A549 (cell line): ENCODE results near the gene NTN1. TPM values are rescaled to one million over a fixed set of nuclear protein-coding genes. Genes with fewer than 3 reads are reported as not detected.

Source experiments
- ATAC-seq, 2 experiments: fragments of 200-7000 bp in 1 of 2; fragments of >200 bp in 1 of 2; cut with Nextera tagmentation in 1 of 2; cut with Tn5 transposase in 1 of 2; 3 replicates each; pipeline versions ENCODE4 v1.8.0 to v1.9.1; 2018 to 2020; ENCODE audit warnings: mild to moderate bottlenecking in 1 of 2, moderate library complexity in 1 of 2
- CTCF ChIA-PET: fragments of 300-600 bp; sonication (Branson Sonifier 250); formaldehyde crosslinking; extraction: SDS; loops from one replicate; lab custom pipeline; 2021; ENCODE audit warnings: antibody characterized with exemption, inconsistent platforms; lab: Yijun Ruan, JAX
- POLR2A ChIA-PET: fragments of 350-600 bp; formaldehyde crosslinking; extraction: SDS; loops from one replicate; lab custom pipeline; 2021; ENCODE audit warnings: antibody characterized with exemption, inconsistent platforms; lab: Yijun Ruan, JAX
- DNase-seq, 2 experiments: peaks; one replicate each; pipeline versions ENCODE4 v3.0.0 to v3.0.0-alpha.2; 2011 to 2016; ENCODE audit warnings: low read depth in 1 of 2, low spot score in 1 of 2
- FAIRE-seq: peaks from 2 replicates; lab custom pipeline; 2011; peaks lifted over from hg19 to GRCh38; lab: Jason Lieb, UNC
- H3K27ac ChIP-seq, 2 experiments: fragments of >200 bp; sonication (Bioruptor Twin); formaldehyde crosslinking; 3 replicates each; pipeline ENCODE4 v1.5.1; 2016 to 2017
- H3K4me1 ChIP-seq: fragments of >200 bp; sonication (Bioruptor Twin); formaldehyde crosslinking; 3 replicates; pipeline ENCODE4 v1.6.1; 2016
- H3K4me2 ChIP-seq: fragments of >200 bp; sonication (Bioruptor Twin); formaldehyde crosslinking; 3 replicates; pipeline ENCODE4 v1.6.1; 2016
- H3K4me3 ChIP-seq: fragments of >200 bp; sonication (Bioruptor Twin); formaldehyde crosslinking; 3 replicates; pipeline ENCODE4 v1.5.1; 2016
- H3K9me3 ChIP-seq: fragments of >200 bp; sonication (Bioruptor Twin); formaldehyde crosslinking; 3 replicates; pipeline ENCODE4 v1.6.1; 2016
- ATOH8 ChIP-seq: fragments of 250-450 bp; sonication (Bioruptor Pico); IDR thresholded peaks from 2 replicates; pipeline ENCODE4 v1.5.0; 2020; ENCODE audit warnings: low read depth, mild to moderate bottlenecking, moderate library complexity
- CBX8 ChIP-seq: fragments of 200-600 bp; sonication (generic); IDR thresholded peaks from 2 replicates; pipeline ENCODE4 v1.6.1; 2016
- CEBPB ChIP-seq, 2 experiments: fragments of >200 bp in 1 of 2; sonication (Bioruptor Twin) in 1 of 2; formaldehyde crosslinking in 1 of 2; IDR thresholded peaks; 2 replicates each; pipeline ENCODE4 v1.6.1; 2012 to 2016
- CTCF ChIP-seq: fragments of >200 bp; sonication (Bioruptor Twin); formaldehyde crosslinking; IDR thresholded peaks from 3 replicates; pipeline ENCODE4 v1.5.1; 2016
- EHF ChIP-seq: fragments of 250-450 bp; sonication (Bioruptor Pico); IDR thresholded peaks from 2 replicates; pipeline ENCODE4 v1.5.0; 2020; ENCODE audit warnings: mild to moderate bottlenecking
- ELK1 ChIP-seq: fragments of 150-350 bp; IDR thresholded peaks from 2 replicates; pipeline ENCODE4 v1.6.1; 2014; ENCODE audit warnings: low read depth, mild to moderate bottlenecking, low read length
- ESRRA ChIP-seq: fragments of 150-350 bp; IDR thresholded peaks from 2 replicates; pipeline ENCODE4 v1.6.1; 2014; ENCODE audit warnings: mild to moderate bottlenecking, low read length, borderline replicate concordance
- FOSB ChIP-seq: fragments of 250-450 bp; sonication (Bioruptor Pico); IDR thresholded peaks from 2 replicates; pipeline ENCODE4 v1.5.0; 2020; ENCODE audit warnings: mild to moderate bottlenecking, moderate library complexity
- GATA3 ChIP-seq: IDR thresholded peaks from 2 replicates; pipeline ENCODE4 v1.6.1; 2012; ENCODE audit warnings: borderline replicate concordance
- HDAC2 ChIP-seq: fragments of 200-600 bp; sonication (generic); IDR thresholded peaks from 2 replicates; pipeline ENCODE4 v1.6.1; 2016
- HES2 ChIP-seq: fragments of >200 bp; sonication (Bioruptor Twin); formaldehyde crosslinking; IDR thresholded peaks from 2 replicates; pipeline ENCODE4 v1.6.1; 2016
- HMGXB4 ChIP-seq: fragments of 250-450 bp; sonication (Bioruptor Pico); IDR thresholded peaks from 2 replicates; pipeline ENCODE4 v1.5.0; 2021; ENCODE audit warnings: mild to moderate bottlenecking, moderate library complexity, borderline replicate concordance
- HOXA7 ChIP-seq: fragments of 250-450 bp; sonication (Bioruptor Pico); IDR thresholded peaks from 2 replicates; pipeline ENCODE4 v1.5.0; 2020; ENCODE audit warnings: mild to moderate bottlenecking, moderate library complexity
- HOXB13 ChIP-seq: fragments of 250-450 bp; sonication (Bioruptor Pico); IDR thresholded peaks from 2 replicates; pipeline ENCODE4 v1.5.0; 2020; ENCODE audit warnings: low read depth, mild to moderate bottlenecking, moderate library complexity
- JUN ChIP-seq, 2 experiments: fragments of >200 bp; sonication (Bioruptor Twin); formaldehyde crosslinking; IDR thresholded peaks; 2 replicates in 1 of 2; 3 replicates in 1 of 2; pipeline ENCODE4 v1.6.1; 2016 to 2017
- MAZ ChIP-seq: fragments of 150-350 bp; IDR thresholded peaks from 2 replicates; pipeline ENCODE4 v1.6.1; 2014; ENCODE audit warnings: antibody characterized with exemption, low read depth, low read length, borderline replicate concordance
- NPAS2 ChIP-seq: fragments of 250-450 bp; sonication (Bioruptor Pico); IDR thresholded peaks from 2 replicates; pipeline ENCODE4 v1.8.0; 2022; ENCODE audit warnings: mild to moderate bottlenecking, moderate library complexity, borderline replicate concordance
- POLR2A ChIP-seq: IDR thresholded peaks from 2 replicates; pipeline ENCODE4 v1.6.1; 2012; ENCODE audit warnings: mild to moderate bottlenecking, low read length
- POLR2AphosphoS2 ChIP-seq: conservative IDR thresholded peaks from 2 replicates; pipeline ENCODE4 v1.6.1; 2012; ENCODE audit warnings: low read length, improper control_type of control experiment, inconsistent platforms
- RAD21 ChIP-seq, 2 experiments: fragments of >200 bp in 1 of 2; sonication (Bioruptor Twin) in 1 of 2; formaldehyde crosslinking in 1 of 2; IDR thresholded peaks in 1 of 2; conservative IDR thresholded peaks in 1 of 2; 2 replicates in 1 of 2; 3 replicates in 1 of 2; pipeline ENCODE4 v1.6.1; 2012 to 2018; ENCODE audit warnings: inconsistent platforms in 1 of 2
- REST ChIP-seq: fragments of 200-600 bp; sonication (generic); IDR thresholded peaks from 2 replicates; pipeline ENCODE4 v1.6.1; 2016; ENCODE audit warnings: antibody characterized with exemption, mild to moderate bottlenecking, moderate library complexity
- RFX5 ChIP-seq: fragments of 450-650 bp; IDR thresholded peaks from 2 replicates; pipeline ENCODE4 v1.7.1; 2014; ENCODE audit warnings: antibody characterized with exemption, mild to moderate bottlenecking, moderate library complexity
- RNF2 ChIP-seq: fragments of 200-600 bp; sonication (generic); IDR thresholded peaks from 2 replicates; pipeline ENCODE4 v1.6.1; 2016; ENCODE audit warnings: low read depth, mild to moderate bottlenecking, antibody characterized with exemption, moderate library complexity, borderline replicate concordance
- TFCP2L1 ChIP-seq: fragments of 250-450 bp; sonication (Bioruptor Pico); IDR thresholded peaks from 2 replicates; pipeline ENCODE4 v1.5.0; 2021; ENCODE audit warnings: mild to moderate bottlenecking
- TP53 ChIP-seq: fragments of 250-450 bp; sonication (Bioruptor Pico); IDR thresholded peaks from 2 replicates; pipeline ENCODE4 v1.5.0; 2021; ENCODE audit warnings: mild to moderate bottlenecking, moderate library complexity
- ZNF302 ChIP-seq: fragments of 250-450 bp; sonication (Bioruptor Pico); IDR thresholded peaks from 2 replicates; pipeline ENCODE4 v1.9.0; 2021; ENCODE audit warnings: inconsistent platforms, mild to moderate bottlenecking, moderate library complexity
- WGBS: methylation state at CpG from one replicate; pipeline ENCODE4 v1.1.6; 2017; ENCODE audit errors: missing lambda C conversion rate; 5-methylcytosine and 5-hydroxymethylcytosine counted together
- polyA plus RNA-seq, 4 experiments: library from polyadenylated mRNA; depleted of rRNA in 3 of 4; stranded (reverse); fragments of >200 nt; fragmentation: RNase III in 1 of 4; extraction: RNeasy Plus Mini Kit Qiagen cat#74134 plus additional on column Dnase treatment in 1 of 4; gene quantifications; 2 replicates in 3 of 4; 3 replicates in 1 of 4; pipeline ENCODE4 v1.2.3, GENCODE V29; 2011 to 2017

Gene NTN1
- polyA plus RNA-seq, 2 of the 4 experiments (the other 2 are of a cell fraction), result 0.12 to 0.13 TPM

GRCh38 chr17:9131371-9131770 is 110.1 kb downstream of the NTN1 start:
- WGBS, result 37% methylated on average over 5 of the region's 5 CpGs
- TF ChIP-seq HOXA7 (CRISPR knock-in tag) (no peak), FOSB (CRISPR knock-in tag) (no peak), TP53 (CRISPR knock-in tag) (no peak), RAD21 (conservative IDR thresholded peaks at IDR 0.05 in 1 of 2, IDR thresholded peaks at IDR 0.05 in 1 of 2) (no peak), HOXB13 (CRISPR knock-in tag) (no peak), RNF2 (no peak), GATA3 (no peak), CEBPB (IDR thresholded peaks at IDR 0.05) (no peak), CTCF (no peak), HDAC2 (no peak), ZNF302 (CRISPR knock-in tag) (no peak), NPAS2 (CRISPR knock-in tag) (no peak), TFCP2L1 (CRISPR knock-in tag) (no peak), MAZ (no peak), HMGXB4 (CRISPR knock-in tag) (no peak), CBX8 (no peak)
- H3K4me3 ChIP-seq, result no peak overlapping the region
- no peak for ATAC-seq
- no peak for DNase-seq
- FAIRE-seq, result no peak
- POLR2A ChIA-PET, result no interaction called here
- no peaks in the 10 kb centered on the region for H3K9me3 ChIP-seq
- no peak overlapping the region for H3K4me2 ChIP-seq
- H3K4me1 ChIP-seq, result no peaks in the 10 kb centered on the region
- no peak overlapping the region for H3K27ac ChIP-seq
- CTCF ChIA-PET, result interaction anchor here (0.7 kb wide), 1 partner anchor 19 kb away, joined by 3 read pairs; no protein-coding TSS in a partner anchor

GRCh38 chr17:9132291-9132690 is 111.0 kb downstream of the NTN1 start:
- Histone ChIP-seq H3K4me1 (no peaks in the 10 kb centered on the region), H3K4me3 (no peak overlapping the region), H3K4me2 (no peak overlapping the region), H3K27ac (no peak overlapping the region), H3K9me3 (no peaks in the 10 kb centered on the region)
- ATAC-seq (no peak), FAIRE-seq (no peak), DNase-seq (no peak)
- TF ChIP-seq POLR2A, result no peak
- TF ChIP-seq ESRRA, result no peak
- TF ChIP-seq JUN (IDR thresholded peaks at IDR 0.05), result no peak
- TF ChIP-seq POLR2AphosphoS2, result no peak
- no peak for TF ChIP-seq ATOH8 (CRISPR knock-in tag)
- no peak for TF ChIP-seq RFX5
- TF ChIP-seq ELK1, result no peak
- TF ChIP-seq REST, result no peak
- TF ChIP-seq HES2, result no peak
- TF ChIP-seq ZNF302 (CRISPR knock-in tag), result no peak
- no peak for TF ChIP-seq EHF
- no peak for TF ChIP-seq FOSB (CRISPR knock-in tag)
- ChIA-PET POLR2A (no interaction called here), CTCF (interaction anchor here (1.3 kb wide), 1 partner anchor 244 kb away, joined by 3 read pairs; no protein-coding TSS in a partner anchor)
- 54% methylated on average over 9 of the region's 9 CpGs for WGBS
